Activated T-helper 17 cell treated with anti-CD3 and anti-CD28 coated beads, Interleukin-2, amount 50 U/mL, for 72 hours (primary cell): ENCODE results near the gene CFAP161. TPM values are rescaled to one million over a fixed set of nuclear protein-coding genes. Genes with fewer than 3 reads are reported as not detected.
"Not testable (repeated sequence)": the region's sequence is repeated elsewhere in the genome, so short reads cannot be mapped to it uniquely, and the experiment has no call there.

Experiments
- ATAC-seq: fragments of 150-1000 bp; cut with Tn5 transposase; replicated peaks from 2 replicates; pipeline ENCODE4 v1.10.0; 2021; ENCODE audit warnings: mild to moderate bottlenecking, moderate library complexity
- H3K27ac Mint-ChIP-seq: one replicate; pipeline ENCODE4 v1.8.0; 2022; ENCODE audit warnings: mixed read lengths
- H3K27me3 Mint-ChIP-seq: one replicate; pipeline ENCODE4 v1.8.0; 2022; ENCODE audit warnings: mixed read lengths
- H3K36me3 Mint-ChIP-seq: one replicate; pipeline ENCODE4 v1.8.0; 2022; ENCODE audit warnings: low read depth, mild to moderate bottlenecking, mixed read lengths
- H3K4me1 Mint-ChIP-seq: one replicate; pipeline ENCODE4 v1.8.0; 2022; ENCODE audit warnings: mixed read lengths
- H3K4me3 Mint-ChIP-seq: one replicate; pipeline ENCODE4 v1.8.0; 2022; ENCODE audit warnings: mild to moderate bottlenecking, mixed read lengths
- H3K9me3 Mint-ChIP-seq: one replicate; pipeline ENCODE4 v1.8.0; 2022; ENCODE audit warnings: mixed read lengths
- total RNA-seq, 2 donors: library from RNA; stranded (reverse); gene quantifications; one replicate each; pipeline ENCODE4 v1.2.3, GENCODE V29; 2022

Gene CFAP161
- total RNA-seq, 2 donors from 2014 or later: 0.15 TPM; not detected in 1

DNA sequence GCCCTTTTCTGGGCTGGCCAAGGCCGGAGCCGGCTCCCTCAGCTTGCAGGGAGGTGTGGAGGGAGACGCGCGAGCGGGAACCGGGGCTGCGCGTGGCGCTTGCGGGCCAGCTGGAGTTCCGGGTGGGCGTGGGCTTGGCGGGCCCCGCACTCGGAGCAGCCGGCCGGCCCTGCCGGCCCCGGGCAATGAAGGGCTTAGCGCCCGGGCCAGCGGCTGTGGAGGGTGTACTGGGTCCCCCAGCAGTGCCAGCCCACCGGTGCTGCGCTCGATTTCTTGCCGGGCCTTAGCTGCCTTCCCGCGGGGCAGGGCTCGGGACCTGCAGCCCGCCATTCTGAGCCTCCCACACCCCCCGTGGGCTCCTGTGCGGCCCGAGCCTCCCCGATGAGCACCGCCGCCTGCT, 24.5 kb downstream of the CFAP161 start:
- not testable (repeated sequence) for H3K4me3 Mint-ChIP-seq, H3K27me3 Mint-ChIP-seq, H3K36me3 Mint-ChIP-seq

DNA sequence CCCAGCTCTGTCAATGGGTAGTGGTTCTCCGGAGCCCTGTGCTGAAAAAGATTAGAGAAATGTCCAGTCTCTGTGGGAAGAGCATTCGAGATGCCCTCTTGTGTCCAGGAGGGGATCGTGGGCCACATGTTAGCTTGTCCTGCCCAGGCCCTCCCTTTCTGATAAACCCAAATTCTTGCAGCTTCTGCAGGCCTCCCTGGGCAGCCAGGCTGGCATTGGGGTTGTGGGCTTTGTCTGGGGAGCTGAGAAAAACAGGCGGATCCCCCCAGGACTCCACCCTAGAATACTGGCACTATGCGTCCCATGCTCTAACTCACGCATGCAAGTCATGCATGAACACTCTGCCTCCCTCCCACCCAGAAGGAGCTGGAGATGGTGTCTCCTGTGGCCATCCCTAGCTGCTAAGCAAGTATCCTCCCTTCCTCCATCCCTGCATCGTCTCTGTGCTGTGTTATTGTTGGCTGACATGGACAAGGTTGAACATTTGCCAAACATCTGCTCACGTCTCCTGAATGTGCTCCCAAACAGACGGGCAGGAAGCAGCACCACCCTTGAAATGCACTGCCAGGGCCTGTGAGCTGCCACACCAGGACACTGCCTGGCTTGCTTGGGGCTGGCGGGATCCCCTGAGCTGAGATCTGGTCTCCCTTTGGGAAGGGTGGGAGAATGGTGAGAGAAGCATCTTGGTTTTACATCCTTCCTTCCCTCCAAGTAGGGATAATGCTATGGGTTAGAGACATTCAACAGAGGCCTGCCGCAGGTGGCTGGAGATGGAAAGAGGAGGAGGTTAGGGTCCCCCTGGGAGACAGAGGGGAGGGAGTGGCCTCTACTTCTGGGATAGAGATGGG, 26.5 kb downstream of the CFAP161 start:
- Mint-ChIP-seq H3K27ac (no peak overlapping the region), H3K27me3 (peaks cover 5% of the 10 kb centered on the region), H3K9me3 (no peaks in the 10 kb centered on the region), H3K36me3 (no peaks in the 10 kb centered on the region), H3K4me1 (peaks cover 20% of the 10 kb centered on the region), H3K4me3 (no peak overlapping the region)
- no peak for ATAC-seq

More for the DNA sequence above, 24.5 kb downstream of the CFAP161 start:
- H3K27ac Mint-ChIP-seq, H3K9me3 Mint-ChIP-seq, ATAC-seq: not testable (repeated sequence)
- peaks cover 20% of the 10 kb centered on the region for H3K4me1 Mint-ChIP-seq

- peak; percentile 64 for ATAC-seq
- Mint-ChIP-seq H3K27ac (peak overlapping the region; percentile 1), H3K4me1 (peaks cover 20% of the 10 kb centered on the region), H3K4me3 (peak overlapping the region; percentile 38), H3K36me3 (no peaks in the 10 kb centered on the region), H3K27me3 (peaks cover 5% of the 10 kb centered on the region), H3K9me3 (no peaks in the 10 kb centered on the region)
Observed at GRCh38 chr15:81161160-81161673, 27.1 kb downstream of the CFAP161 start.

- Mint-ChIP-seq H3K27ac (peak overlapping the region; percentile 1), H3K27me3 (peaks cover 5% of the 10 kb centered on the region), H3K4me1 (peaks cover 20% of the 10 kb centered on the region), H3K9me3 (no peaks in the 10 kb centered on the region), H3K4me3 (peak overlapping the region; percentile 38), H3K36me3 (no peaks in the 10 kb centered on the region)
- peak; percentile 60 for ATAC-seq
Observed at GRCh38 chr15:81161851-81162250, 27.8 kb downstream of the CFAP161 start.

GRCh38 chr15:81163961-81164800, 30.1 kb downstream of the CFAP161 start:
- Mint-ChIP-seq H3K27me3 (peaks cover 9% of the 10 kb centered on the region), H3K4me3 (no peak overlapping the region), H3K9me3 (no peaks in the 10 kb centered on the region), H3K4me1 (peaks cover 20% of the 10 kb centered on the region), H3K36me3 (no peaks in the 10 kb centered on the region), H3K27ac (no peak overlapping the region)
- no peak for ATAC-seq

GRCh38 chr15:81165535-81165934, 31.5 kb downstream of the CFAP161 start:
- H3K36me3 Mint-ChIP-seq: no peaks in the 10 kb centered on the region
- H3K4me3 Mint-ChIP-seq: no peak overlapping the region
- no peak for ATAC-seq
- H3K4me1 Mint-ChIP-seq: peaks cover 20% of the 10 kb centered on the region
- peaks cover 9% of the 10 kb centered on the region for H3K27me3 Mint-ChIP-seq
- no peak overlapping the region for H3K27ac Mint-ChIP-seq
- no peaks in the 10 kb centered on the region for H3K9me3 Mint-ChIP-seq

DNA sequence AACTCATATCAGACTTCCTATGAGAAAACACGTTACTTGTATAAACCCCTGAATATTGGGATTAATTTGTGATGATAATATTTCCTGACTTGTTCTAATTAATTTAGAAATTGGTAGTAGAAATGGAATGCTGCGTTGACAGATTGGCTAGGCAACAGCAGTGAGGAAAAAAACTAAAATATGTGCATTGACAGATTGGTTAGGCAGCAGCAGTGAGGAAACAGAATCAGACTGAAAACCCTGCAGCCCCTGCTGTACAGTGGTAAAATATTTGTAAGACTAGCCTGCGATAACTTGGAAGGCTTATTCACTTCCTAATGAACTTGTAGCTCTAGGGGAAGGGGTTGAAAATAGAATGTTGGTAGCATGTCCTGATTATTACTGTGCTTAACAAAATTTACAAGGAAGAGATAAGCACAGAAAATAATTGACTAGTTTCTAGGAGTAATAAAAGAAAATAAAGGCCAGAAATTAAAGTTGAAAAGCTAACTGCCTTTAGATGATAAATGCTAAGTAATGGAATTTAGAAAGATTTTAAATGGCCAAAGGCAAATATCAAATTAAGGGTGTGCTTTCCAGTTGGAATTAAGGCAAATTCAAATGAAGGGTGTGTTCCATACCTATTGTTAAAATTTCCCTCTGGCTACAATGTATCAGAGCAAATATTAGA, 32.7 kb downstream of the CFAP161 start:
- peaks cover 17% of the 10 kb centered on the region for H3K27me3 Mint-ChIP-seq
- no peak overlapping the region for H3K27ac Mint-ChIP-seq
- no peaks in the 10 kb centered on the region for H3K36me3 Mint-ChIP-seq
- H3K4me3 Mint-ChIP-seq: no peak overlapping the region
- no peak for ATAC-seq
- H3K9me3 Mint-ChIP-seq: no peaks in the 10 kb centered on the region
- H3K4me1 Mint-ChIP-seq: peaks cover 9% of the 10 kb centered on the region

DNA sequence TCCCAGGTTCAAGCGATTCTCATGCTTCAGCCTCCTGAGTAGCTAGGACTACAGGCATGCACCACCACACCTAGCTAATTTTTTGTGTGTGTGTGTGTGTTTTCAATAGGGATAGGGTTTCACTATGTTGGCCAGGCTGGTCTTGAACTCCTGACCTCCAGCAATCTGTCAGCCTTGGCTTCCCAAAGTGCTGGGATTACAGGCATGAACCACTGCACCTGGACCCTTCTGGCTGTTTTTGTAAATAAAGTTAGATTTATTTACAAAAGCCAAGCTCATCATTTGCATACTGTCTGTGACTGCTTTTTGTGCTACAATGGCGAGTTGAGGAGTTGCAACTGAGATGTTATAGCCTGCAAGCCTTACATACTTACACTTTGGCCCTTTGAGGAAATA, 34.1 kb downstream of the CFAP161 start:
- no peaks in the 10 kb centered on the region for H3K4me1 Mint-ChIP-seq

GRCh38 chr15:81168644-81169043, 34.6 kb downstream of the CFAP161 start:
- Mint-ChIP-seq H3K27me3 (peaks cover 21% of the 10 kb centered on the region), H3K4me1 (no peaks in the 10 kb centered on the region), H3K9me3 (no peaks in the 10 kb centered on the region), H3K27ac (no peak overlapping the region), H3K4me3 (no peak overlapping the region), H3K36me3 (no peaks in the 10 kb centered on the region)
- ATAC-seq: no peak

More for the DNA sequence above, 34.1 kb downstream of the CFAP161 start:
- no peaks in the 10 kb centered on the region for H3K9me3 Mint-ChIP-seq
- H3K27ac Mint-ChIP-seq: no peak overlapping the region
- no peaks in the 10 kb centered on the region for H3K36me3 Mint-ChIP-seq
- peaks cover 21% of the 10 kb centered on the region for H3K27me3 Mint-ChIP-seq
- no peak overlapping the region for H3K4me3 Mint-ChIP-seq
- no peak for ATAC-seq

DNA sequence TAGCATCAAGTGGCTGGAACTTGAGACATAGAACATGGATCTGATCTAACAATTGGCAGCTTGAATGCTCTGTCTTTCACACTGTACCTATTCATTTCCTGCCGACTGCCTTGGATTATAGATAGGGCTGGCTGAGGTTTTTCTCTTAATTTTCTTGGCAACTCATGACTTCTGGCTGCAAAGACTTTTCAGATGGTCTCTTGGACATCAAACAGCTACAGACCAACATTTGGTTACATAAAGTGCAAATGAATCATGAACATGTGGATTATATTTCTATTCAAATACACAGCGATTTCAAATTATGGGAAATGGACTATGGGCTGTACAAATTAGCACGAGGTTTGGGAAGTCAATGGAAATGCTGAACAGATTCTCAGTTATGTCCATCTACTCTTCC, 36.4 kb downstream of the CFAP161 start:
- Mint-ChIP-seq H3K4me3 (no peak overlapping the region), H3K27ac (no peak overlapping the region), H3K27me3 (peaks cover 21% of the 10 kb centered on the region), H3K4me1 (no peaks in the 10 kb centered on the region), H3K9me3 (no peaks in the 10 kb centered on the region), H3K36me3 (no peaks in the 10 kb centered on the region)
- ATAC-seq: no peak

DNA sequence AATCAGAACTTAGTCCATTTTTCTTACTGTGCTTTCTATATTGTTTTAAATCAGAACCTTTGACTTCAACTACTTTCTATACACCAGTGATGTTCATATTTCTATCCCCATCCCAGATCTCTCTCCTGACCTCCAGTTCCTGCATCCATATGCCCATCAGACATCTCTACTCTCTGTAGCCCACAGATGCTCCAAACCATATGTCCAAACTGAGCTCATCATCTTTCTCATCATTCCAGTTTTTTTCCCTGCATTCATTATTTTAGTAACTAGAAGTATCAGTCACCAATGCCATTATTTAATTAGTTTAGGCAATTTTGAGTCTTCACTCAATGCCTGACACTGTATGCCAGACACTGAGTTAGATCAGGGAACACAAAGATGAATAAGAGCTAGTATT, 37.2 kb downstream of the CFAP161 start:
- no peak overlapping the region for H3K4me3 Mint-ChIP-seq
- no peak for ATAC-seq
- no peaks in the 10 kb centered on the region for H3K4me1 Mint-ChIP-seq
- no peaks in the 10 kb centered on the region for H3K36me3 Mint-ChIP-seq
- no peaks in the 10 kb centered on the region for H3K9me3 Mint-ChIP-seq
- peaks cover 23% of the 10 kb centered on the region for H3K27me3 Mint-ChIP-seq
- no peak overlapping the region for H3K27ac Mint-ChIP-seq

- no peak overlapping the region for H3K27ac Mint-ChIP-seq
- ATAC-seq: no peak
- no peaks in the 10 kb centered on the region for H3K36me3 Mint-ChIP-seq
- no peaks in the 10 kb centered on the region for H3K9me3 Mint-ChIP-seq
- peaks cover 20% of the 10 kb centered on the region for H3K27me3 Mint-ChIP-seq
- H3K4me1 Mint-ChIP-seq: no peaks in the 10 kb centered on the region
- H3K4me3 Mint-ChIP-seq: no peak overlapping the region
Observed at GRCh38 chr15:81174125-81174791, 40.2 kb downstream of the CFAP161 start.

DNA sequence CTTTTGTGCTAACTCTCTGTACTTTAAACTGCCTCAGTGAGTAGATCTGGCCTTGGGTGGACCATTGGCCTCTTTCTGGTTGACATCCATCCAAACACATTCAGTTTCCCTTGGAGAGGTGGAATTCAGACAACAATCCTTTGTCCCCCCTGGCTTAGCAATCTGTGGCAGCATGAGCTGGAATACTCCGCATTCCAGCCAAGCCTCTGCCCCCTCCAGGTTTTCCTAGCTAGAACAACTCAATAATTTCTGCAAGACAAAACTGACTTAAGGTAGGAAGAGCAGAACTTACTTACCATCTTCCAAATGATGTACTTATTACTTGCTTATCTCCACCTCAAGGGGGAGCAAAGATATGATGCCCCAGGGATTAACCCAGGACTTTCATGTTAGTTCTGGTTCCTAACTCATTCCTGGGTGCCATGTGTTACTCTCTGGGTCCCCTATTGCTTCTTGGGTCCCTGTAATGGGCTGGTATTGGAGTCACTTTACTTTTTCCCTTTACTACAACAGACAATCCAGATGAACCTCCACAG, 40.8 kb downstream of the CFAP161 start:
- no peaks in the 10 kb centered on the region for H3K9me3 Mint-ChIP-seq
- H3K36me3 Mint-ChIP-seq: no peaks in the 10 kb centered on the region
- H3K4me3 Mint-ChIP-seq: no peak overlapping the region
- H3K27ac Mint-ChIP-seq: no peak overlapping the region
- no peak for ATAC-seq
- H3K4me1 Mint-ChIP-seq: no peaks in the 10 kb centered on the region
- peaks cover 23% of the 10 kb centered on the region for H3K27me3 Mint-ChIP-seq

DNA sequence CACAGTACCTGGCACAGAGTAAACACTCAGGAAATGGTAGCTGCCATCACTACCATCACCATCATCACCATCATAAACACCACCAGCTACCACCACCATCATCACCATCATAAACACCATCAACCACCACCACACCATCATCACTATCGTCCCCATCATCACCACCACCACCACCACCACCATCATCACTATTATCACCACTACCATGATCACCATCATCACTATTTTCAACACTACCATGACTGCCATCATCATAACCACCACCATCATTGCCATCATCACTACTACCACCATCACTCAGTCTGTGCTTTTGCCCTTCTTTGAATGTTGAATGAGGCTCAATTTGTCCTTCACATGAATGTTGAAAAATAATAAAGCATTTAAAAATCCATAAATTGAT, 41.4 kb downstream of the CFAP161 start:
- H3K27ac Mint-ChIP-seq: no peak overlapping the region
- peaks cover 23% of the 10 kb centered on the region for H3K27me3 Mint-ChIP-seq
- H3K4me3 Mint-ChIP-seq: no peak overlapping the region
- ATAC-seq: no peak
- no peaks in the 10 kb centered on the region for H3K36me3 Mint-ChIP-seq
- no peaks in the 10 kb centered on the region for H3K4me1 Mint-ChIP-seq
- H3K9me3 Mint-ChIP-seq: no peaks in the 10 kb centered on the region
